Esophagus mucosa (tissue), 1 donor: ENCODE results near the gene ADCY9. TPM values are rescaled to one million over a fixed set of nuclear protein-coding genes. Genes with fewer than 3 reads are reported as not detected.
"Not testable (repeated sequence)": the region's sequence is repeated elsewhere in the genome, so short reads cannot be mapped to it uniquely, and the experiment has no call there.

Experiments
- ATAC-seq: fragments of 200-7000 bp; cut with Tn5 transposase; one replicate; pipeline ENCODE4 v1.9.1; 2020
- total RNA-seq: library from RNA; stranded (reverse); gene quantifications from one replicate; pipeline ENCODE4 v1.2.4, GENCODE V29; 2023
- donor health status: DM: yes; HTN: yes; CAD: no.

ADCY9 gene
- total RNA-seq, 1 donor from 2014 or later = 5.3 TPM

- ATAC-seq = no peak
Observed at GRCh38 chr16:4093495-4094126, 22.6 kb downstream of the ADCY9 start.

- ATAC-seq = no peak
Observed at GRCh38 chr16:4092547-4093265, 23.5 kb downstream of the ADCY9 start.

DNA sequence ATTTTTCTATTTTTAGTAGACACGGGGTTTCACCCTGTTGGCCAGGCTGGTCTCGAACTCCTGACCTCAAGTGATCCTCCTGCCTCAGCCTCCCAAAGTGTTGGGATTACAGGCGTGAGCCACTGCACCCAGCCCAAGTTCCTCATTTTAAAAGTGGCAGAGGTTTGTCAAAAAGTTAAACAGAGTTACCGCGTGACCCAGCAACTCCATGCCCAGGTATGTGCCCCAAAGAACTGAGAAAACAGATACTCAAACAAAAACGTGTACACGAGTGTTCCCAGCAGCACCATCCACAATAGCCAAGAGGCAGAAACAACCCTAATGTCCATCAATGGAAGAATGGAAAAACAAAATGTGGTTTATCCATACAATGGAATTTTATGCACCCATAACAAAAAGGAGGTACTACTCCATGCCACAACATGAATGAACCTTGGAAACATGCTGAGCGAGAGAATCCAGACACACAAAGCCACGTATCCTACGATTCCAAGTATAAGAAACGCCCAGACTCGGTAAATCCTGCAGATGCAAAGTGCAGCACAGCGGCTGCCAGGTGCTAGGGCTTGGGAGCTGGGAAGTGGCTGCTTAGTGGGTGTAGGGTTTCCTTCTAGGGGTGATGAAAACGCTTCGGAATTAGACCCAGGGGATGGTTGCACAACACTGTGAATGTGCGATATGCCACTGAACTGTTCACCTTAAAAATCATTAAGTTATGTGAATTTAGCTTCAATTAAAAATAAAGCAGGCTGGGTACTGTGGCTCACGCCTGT, 24.8 kb downstream of the ADCY9 start:
- ATAC-seq = no peak

DNA sequence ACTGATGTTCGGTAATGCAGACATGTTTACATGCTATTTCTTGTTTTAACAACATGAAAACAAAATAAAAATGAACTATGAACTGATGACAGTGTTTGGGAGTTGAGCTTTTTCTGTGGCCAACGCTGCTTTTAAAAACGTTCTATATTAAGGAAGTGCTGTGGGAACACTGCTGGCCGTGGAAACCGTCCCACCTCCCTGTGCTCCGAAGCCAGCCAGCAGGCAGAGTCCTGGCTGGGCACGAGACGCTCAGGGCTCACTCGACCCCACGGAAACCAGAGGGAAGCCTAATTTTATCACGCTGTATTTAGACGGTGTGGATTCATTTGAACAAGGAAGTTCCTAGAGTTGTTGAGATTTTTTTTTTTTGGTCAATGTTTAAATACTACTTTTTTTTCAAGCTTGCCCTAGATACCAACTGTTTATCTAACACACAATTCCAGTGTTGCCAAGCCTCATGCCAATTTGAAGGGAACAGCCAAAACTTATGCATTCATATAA, 25.8 kb downstream of the ADCY9 start:
- ATAC-seq = no peak

DNA sequence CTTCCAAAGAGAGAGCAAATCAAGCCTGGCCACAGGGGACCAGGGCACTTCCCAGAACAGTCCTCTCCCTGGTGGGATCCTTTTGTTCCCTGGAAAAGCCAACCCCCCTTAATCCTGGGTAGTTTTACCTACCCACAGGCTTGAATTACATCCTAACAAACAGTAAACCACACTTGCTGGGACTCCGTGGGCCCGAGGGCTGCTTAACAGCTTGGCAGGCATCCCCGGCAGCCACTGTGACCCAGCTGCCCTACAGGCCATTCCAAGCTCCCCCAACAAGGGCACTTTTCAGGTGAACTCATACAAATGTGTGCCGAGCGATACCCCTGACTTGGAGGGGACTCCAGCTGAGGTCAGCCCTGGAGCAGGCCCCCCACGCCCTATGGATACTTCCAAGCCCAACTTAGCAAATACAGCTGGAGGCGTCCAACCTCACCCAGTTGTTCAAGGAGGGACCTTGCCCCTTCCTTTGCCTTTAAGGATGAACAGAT, 26.4 kb downstream of the ADCY9 start:
- no peak for ATAC-seq

- ATAC-seq = no peak
Observed at GRCh38 chr16:4089251-4089810, 26.9 kb downstream of the ADCY9 start.

- no peak for ATAC-seq
Observed at GRCh38 chr16:4087990-4088577, 28.2 kb downstream of the ADCY9 start.

GRCh38 chr16:4087099-4087885, 28.9 kb downstream of the ADCY9 start:
- no peak for ATAC-seq

GRCh38 chr16:4086153-4086552, 30.1 kb downstream of the ADCY9 start:
- no peak for ATAC-seq

GRCh38 chr16:4085405-4085970, 30.8 kb downstream of the ADCY9 start:
- peak; percentile 59 for ATAC-seq

DNA sequence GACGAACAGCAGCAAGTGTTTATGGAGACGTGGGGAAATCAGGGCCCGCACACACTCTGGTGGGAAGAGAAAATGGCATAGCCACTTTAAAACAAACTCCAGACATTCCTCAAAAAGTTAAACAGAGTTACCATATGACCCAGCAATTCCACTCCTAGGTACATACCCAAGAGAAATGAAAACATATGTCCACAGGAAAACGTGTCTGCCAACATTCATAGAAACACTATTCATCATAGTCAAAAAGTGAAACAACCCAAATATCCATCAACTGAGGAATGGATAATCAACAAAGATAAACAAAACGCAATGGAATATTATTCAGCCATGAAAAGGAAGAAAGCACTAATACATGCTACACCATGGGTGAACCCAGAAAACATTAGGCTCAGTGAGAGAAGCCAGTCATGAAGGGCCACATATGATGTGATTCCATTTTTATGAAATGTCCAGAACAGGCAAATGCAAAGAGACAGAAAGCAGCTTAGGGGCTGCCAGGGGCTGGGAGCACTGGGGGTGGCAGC, 32.8 kb downstream of the ADCY9 start:
- no peak for ATAC-seq

DNA sequence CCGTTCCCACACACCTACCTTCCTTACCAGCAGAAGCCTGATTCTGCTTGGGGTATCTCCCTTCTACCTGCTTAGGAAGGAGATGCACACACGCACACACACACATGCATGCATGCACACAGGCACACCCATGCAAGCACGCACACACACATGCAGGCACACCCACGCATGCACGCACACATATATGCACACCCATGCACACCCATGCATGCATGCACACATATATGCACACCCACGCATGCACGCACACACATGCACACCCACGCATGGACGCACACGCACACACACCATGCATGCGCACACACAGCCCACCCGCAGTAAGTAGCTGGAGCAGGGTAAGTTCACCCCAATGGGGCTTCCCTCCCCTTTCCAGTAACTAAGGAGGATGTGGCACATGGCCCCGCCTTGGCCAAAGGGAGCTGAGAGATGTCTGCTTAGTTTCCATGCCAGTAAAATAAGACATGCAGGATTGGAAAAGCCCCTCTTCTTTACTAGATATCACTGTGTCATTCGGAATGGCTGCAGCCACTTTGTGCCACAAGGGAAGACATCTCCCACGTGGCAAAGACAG, 33.7 kb downstream of the ADCY9 start:
- ATAC-seq = no peak

DNA sequence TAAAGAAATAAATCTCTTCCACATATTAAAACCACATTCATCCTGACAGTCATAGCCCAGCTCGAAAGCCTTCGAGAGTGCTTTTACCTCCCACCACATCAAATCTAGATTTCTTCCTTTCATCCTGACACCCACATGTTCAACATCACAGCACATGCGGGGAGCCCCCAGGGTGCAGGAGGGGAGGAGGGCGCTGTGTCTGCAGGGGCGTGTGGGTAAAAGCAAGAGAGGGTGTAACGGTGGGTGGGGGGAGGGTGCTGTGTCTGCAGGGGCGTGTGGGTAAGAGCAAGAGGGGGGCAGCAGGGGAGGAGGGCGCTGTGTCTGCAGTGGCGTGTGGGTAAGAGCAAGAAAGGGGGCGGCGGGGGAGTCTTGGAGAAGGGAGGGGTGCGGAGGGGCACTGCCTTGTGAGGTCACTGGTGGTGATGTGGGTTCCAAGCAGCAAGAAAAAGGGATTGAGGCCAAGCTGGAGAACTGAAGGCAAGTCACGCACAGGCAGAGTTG, 34.7 kb downstream of the ADCY9 start:
- no peak for ATAC-seq

DNA sequence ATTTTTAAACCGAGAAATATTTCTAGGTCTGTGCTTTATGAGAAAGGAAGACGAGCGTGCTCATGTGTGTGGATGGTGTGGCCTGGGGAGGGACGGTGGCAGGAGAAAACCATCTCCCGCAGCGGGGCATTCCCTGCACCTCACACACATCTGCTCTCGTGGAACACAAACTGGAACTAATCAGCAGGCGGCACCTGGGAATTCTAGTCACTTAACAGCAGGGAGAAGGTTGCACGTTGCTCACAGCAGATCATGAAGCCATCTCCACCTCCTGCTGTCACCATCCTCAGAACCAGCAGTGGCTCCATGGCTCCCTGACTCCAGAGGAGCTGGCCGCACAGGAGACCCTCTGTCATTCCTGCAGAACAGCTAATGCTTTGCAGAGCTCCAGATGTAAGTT, 35.2 kb downstream of the ADCY9 start:
- ATAC-seq = no peak

DNA sequence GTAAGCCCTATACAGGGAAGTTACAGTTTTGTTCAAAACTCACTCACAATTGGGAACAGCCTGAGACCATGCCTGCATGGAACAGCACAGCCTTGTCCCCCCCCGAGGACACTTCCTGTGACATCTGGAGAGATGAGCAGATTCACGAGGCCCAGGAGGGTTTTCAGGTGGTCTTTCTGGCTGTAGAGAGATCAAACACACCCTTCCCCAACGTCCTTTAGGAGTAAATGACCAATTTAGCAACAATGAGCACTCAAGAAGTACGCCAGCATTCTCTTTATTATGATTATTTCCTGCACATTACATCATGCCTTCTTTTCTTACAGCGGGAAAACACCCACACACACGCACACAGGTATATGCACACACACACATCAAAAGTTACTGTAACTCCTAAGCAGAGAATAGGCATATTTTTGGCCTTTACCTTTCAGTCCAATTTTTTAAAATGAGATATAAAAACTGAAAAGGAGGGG, 39.0 kb downstream of the ADCY9 start:
- peak; percentile 55 for ATAC-seq

GRCh38 chr16:4075534-4075933, 40.7 kb downstream of the ADCY9 start:
- ATAC-seq = no peak

- not testable (repeated sequence) for ATAC-seq
Observed at GRCh38 chr16:4073150-4073549, 43.1 kb downstream of the ADCY9 start.

DNA sequence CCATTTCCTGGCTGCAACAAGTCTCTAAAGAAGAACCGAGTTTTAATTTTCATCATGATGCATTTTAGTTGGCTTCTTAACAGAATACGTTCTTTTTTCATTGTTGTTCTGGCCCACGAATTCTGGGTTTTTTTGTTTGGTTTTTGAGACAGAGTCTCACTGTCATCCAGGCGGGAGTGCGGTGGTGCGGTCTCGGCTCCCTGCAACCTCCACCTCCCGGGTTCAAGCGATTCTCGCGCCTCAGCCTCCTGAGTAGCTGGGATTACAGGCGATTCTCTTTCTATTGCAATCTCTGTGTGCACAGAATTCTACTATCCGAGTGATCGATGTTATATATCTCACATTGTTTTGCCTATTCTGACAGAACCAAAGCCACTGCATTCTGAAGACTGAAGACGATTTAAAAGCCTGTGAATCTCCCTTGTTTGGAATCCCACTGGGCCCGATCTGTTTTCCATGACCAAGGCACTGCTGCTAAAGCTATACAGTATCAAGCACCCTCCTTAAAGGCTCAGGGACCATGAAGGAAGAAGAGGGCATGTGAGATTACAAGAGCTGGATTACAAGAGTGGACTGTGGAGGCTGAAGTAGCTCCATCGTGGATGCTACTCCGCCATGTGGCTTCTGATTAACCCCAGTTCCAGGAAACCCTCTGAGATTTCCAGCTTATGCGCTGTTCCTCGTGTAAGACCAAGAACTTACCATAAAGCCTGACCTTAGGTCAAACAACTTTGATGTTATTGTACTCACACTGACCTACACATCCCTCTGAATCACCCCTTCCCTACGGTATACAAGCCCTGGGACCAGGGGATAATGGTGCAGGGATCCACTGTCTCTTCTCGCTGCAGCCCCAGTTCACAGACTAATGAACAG, 44.3 kb downstream of the ADCY9 start:
- no peak for ATAC-seq

GRCh38 chr16:4070936-4071335, 45.3 kb downstream of the ADCY9 start:
- ATAC-seq = no peak
